Transverse colon (tissue), 3 donors: ENCODE results near the gene CCDC91.

Experiments
- POLR2A ChIP-seq: fragments of 450-650 bp; IDR thresholded peaks from one replicate; pipeline ENCODE4 v1.6.1; 2016; ENCODE audit warnings: antibody characterized with exemption, mild to moderate bottlenecking, moderate library complexity
- TF ChIP-seq, protein P1 (sequence below), 5 experiments: fragments of 200-600 bp in 3 of 5; fragments of 450-650 bp in 2 of 5; sonication (generic) in 3 of 5; IDR thresholded peaks; 1 replicate in 2 of 5; 2 replicates in 3 of 5; pipeline ENCODE4 v1.5.1; 2016 to 2017; ENCODE audit warnings: antibody characterized with exemption in 5 of 5, inconsistent platforms in 3 of 5, mild to moderate bottlenecking in 2 of 5, moderate library complexity in 1 of 5

DNA sequence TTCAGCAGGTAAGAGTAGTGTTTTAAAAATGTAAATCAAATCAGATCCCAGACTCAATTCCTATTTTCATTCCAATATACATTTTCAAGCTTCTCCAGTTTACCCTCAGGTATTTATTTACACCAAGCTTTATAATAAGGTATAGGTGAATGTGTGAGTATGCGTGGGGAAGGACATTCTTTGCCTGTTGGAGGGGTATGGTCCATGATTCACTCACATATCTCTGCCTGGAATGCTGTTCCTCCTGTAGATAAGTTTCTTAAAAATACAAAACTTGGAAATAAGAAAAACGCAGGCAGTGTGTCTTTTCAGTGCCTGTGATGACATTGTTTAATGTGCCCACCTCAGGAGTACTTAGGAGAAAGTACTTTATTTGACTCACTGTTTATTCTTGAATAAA, 118.6 kb downstream of the CCDC91 start:
- TF ChIP-seq, protein P1, sequence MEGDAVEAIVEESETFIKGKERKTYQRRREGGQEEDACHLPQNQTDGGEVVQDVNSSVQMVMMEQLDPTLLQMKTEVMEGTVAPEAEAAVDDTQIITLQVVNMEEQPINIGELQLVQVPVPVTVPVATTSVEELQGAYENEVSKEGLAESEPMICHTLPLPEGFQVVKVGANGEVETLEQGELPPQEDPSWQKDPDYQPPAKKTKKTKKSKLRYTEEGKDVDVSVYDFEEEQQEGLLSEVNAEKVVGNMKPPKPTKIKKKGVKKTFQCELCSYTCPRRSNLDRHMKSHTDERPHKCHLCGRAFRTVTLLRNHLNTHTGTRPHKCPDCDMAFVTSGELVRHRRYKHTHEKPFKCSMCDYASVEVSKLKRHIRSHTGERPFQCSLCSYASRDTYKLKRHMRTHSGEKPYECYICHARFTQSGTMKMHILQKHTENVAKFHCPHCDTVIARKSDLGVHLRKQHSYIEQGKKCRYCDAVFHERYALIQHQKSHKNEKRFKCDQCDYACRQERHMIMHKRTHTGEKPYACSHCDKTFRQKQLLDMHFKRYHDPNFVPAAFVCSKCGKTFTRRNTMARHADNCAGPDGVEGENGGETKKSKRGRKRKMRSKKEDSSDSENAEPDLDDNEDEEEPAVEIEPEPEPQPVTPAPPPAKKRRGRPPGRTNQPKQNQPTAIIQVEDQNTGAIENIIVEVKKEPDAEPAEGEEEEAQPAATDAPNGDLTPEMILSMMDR (IDR thresholded peaks at IDR 0.05), result no peak
- TF ChIP-seq POLR2A, result no peak
